ENCODE data around the gene FBXO42. TPM values are rescaled to one million over a fixed set of nuclear protein-coding genes. Genes with fewer than 3 reads are reported as not detected.

The FBXO42 gene
- total RNA-seq, 1 donor from 2014 or later = 16.1 TPM

DNA sequence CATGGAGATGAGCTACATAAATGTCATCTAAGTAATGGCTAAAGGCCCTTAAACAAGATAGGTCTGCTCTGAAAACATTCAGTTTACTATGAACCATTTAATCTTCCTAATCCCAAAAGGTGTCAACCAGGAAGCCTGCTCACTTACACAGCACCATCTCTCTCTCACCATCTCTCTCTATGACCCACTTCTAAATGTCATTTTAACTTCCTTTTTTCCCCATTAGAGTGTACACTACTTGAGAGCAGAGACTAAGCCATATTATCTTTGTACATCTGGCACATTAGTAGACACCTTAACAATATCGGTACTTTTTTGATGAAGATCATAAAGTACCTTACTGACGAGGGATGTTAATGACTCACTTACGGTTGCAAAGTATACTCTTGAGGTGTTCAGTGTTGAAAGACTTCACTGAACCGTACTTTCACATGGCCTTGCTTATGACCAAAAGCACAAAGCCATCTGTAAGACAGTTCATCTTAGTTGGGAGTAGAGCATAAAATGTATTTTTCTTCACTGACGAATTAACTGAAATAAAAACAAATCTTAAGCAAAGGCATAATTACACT is 25.4 kb downstream of the FBXO42 start:
- DNase-seq (ENCODE audit: low spot score) = no peak

DNA sequence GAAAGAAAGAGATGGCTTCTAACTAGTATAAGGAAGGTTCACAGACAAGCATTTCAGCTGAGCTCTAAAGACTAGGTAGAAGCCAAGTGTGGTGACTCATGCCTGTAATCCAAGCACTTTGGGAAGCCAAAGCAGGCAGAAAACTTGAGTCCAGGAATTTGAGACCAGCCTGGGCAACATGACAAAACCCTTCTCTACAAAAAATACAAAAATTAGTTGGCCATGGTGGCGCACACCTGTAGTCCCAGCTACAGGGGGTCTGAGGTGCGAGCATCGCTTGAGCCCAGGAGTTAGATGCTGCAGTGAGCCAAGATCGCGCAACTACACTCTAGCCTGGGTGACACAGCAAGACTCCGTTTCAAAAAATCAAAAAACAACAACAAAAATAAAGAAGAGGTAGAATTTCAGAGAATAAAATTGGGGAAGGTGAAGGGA is 27.8 kb downstream of the FBXO42 start:
- DNase-seq (ENCODE audit: low spot score) = no peak

DNA sequence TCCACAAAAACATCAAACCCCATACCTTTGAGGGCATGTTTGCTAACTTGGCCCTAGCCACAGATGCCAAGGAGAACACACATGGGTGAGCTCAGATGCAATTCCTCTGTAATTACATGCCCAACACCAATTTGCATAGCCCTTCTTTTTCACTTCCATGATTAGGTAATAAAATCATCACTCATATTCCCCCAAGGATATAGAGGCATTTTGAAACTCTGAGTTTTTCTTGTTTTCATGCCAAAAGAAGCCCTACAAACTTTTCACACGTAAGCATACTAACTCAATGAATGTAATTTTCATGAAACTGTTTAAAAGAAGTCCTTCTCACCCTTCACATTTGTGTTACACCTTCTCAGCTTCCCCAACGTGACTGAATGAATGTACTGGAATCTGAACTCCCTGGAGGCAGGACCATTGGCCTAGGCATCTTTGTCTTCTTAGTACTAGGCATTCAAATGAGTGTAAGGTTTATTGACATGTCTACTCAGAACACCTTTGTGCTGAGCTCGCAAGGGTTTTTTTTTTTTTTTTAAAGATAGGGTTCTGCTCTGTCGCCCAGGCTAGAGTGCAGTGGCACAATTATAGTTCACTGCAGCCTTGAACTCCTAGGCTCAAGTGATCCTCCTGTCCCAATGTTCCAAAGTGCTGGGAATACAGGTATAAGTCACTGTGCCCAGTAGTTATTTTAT is 31.0 kb downstream of the FBXO42 start:
- no peak for DNase-seq (ENCODE audit: low spot score)

DNA sequence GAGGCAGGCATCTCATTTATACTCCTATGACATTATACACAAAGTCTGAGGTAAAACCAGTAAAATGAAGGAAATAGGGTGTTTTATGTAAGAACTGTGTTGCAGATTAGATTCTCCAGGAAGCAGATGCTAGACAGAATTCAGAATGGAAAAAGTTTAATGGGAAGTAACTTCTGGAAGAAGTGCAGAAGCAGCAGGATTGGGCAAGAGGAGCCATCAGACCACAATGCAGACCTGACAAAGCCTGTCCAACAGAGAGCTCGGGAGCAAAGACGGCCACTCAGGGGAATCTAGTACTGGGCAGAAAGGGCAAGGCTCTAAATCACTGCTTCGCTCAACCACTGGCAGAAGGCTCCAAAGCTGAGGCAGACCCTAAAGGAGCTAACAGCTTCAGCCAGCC is 33.7 kb downstream of the FBXO42 start:
- DNase-seq (ENCODE audit: low spot score) = no peak

DNA sequence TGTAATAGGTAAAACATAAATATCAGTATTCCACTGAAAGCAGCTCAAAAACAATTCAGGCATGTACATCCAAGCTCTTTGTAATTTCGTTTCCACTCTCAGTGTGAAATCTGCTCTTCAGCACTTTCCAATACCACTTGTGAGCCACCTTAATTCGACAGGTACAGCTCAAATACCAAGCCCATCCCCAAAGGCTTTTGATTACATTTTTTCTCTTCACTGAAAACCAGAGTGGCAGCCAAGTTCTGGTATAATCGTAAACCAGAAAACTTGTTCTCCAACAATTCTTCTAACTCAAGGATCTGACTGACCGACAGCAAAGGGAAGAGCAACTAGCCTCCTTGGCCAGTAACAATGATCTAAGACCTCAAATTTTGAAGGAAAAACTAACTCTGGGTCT is 36.8 kb downstream of the FBXO42 start:
- DNase-seq (ENCODE audit: low spot score) = no peak

DNA sequence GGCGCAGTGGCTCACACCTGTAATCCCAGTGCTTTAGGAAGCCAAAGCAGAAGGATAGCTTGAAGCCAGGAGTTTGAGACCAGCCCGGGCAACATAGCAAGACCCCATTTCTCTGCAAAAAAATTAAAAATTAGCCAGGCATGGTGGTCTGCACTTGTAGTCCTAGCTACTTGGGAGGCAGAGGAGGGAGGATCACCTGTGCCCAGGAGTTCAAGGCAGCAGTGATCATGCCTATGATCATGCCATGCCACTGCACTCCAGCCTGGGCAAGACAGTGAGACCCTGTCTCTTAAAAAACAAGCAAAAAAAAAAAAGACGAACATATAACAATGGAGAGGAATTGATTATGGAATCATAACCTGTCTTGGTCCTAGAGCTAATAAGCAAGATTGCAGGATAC is 45.1 kb downstream of the FBXO42 start:
- no peak for DNase-seq (ENCODE audit: low spot score)

DNA sequence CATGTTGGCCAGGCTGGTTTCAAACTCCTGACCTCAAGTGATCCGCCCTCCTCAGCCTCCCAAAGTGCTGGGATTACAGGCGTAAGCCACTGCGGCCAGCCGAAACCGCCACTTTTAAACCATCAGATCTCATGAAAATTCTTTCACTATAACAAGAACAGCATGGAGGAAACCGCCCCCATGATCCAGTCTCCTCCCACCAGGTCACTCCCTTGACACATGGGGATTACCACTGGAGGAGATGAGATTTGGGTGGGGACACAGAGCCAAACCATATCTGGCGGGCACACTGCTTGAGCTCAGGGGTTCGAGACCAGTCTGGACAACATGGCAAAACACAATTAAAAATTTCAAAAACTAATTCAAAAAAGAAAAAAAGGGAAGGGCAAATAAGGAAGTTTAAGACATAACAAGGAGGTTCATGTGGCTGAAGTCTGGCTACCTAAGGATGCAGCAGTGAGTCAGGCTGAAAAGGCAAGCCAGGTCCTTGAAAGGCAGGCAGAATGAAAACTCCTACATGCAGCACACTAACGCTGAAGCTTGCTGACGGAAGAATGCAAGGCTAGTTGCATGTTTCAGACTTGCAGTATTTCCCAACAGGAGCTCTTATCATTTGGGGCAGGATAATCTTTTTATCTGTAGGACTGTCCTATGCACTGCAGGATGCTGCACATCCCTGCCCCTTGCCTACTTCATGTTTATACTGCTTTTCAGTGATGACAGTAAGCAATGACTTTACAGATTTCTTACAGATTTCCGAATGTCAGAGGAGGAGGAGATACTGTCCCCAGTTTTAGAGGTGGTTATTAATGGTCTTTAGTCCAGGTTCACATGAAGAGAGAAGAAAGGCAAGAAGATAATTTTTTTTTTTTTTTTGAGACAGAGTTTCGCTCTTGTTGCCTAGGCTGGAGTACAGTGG is 49.3 kb downstream of the FBXO42 start:
- DNase-seq (ENCODE audit: low spot score) = no peak

DNA sequence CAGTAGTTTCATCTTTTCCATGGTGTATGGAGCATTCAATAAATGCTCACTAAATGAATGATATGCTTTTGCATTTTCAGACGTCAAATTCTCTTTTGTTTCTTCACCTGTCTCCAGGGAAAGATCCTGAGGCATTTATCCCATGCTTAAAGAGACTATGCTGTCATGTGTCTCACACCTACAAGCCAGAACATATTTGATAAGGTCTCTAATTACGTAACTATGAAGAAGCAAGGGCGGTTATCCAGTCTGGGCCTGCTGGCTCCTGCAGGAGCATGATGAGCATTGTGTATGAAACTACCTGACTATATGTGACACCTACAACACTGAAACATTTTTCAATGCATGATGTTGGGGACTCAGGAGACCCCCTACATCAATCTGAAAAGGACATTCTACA is 51.8 kb downstream of the FBXO42 start:
- DNase-seq (ENCODE audit: low spot score) = no peak

DNA sequence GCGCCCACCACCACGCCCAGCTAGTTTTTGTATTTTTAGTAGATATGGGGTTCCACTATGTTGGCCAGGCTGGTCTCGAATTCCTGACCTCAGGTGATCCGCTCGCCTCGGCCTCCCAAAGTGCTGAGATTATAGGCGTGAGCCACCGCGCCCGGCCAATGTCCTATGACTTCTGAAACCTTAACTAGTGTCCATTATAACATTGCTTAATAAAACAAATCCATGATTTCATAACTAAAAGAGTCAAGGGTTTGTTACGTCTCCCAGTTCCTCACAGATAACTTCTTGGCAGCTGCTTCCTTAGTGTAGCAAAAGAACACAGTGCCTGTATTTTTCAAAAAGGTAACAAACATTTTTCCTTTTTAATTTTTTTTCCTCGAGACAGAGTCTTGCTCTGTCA is 53.6 kb downstream of the FBXO42 start:
- DNase-seq (ENCODE audit: low spot score) = no peak

DNA sequence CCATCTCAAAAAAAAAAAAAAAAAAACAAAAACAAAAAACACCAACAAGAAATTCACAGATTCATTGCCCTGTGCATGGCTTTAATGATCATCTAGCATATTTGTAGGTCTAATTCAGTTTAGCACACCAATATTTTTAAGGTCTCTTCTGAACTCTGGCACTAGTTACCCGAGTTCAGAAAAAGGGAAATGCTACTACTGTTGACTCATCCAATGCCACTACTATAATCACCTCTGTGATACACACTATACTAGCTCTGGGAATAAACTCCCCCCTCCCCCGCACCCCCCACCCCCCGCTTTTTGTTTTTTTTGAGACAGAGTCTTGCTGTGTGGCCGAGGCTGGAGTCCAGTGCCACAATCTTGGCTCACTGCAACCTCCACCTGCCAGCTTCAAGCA is 55.6 kb downstream of the FBXO42 start:
- DNase-seq (ENCODE audit: low spot score) = no peak

DNA sequence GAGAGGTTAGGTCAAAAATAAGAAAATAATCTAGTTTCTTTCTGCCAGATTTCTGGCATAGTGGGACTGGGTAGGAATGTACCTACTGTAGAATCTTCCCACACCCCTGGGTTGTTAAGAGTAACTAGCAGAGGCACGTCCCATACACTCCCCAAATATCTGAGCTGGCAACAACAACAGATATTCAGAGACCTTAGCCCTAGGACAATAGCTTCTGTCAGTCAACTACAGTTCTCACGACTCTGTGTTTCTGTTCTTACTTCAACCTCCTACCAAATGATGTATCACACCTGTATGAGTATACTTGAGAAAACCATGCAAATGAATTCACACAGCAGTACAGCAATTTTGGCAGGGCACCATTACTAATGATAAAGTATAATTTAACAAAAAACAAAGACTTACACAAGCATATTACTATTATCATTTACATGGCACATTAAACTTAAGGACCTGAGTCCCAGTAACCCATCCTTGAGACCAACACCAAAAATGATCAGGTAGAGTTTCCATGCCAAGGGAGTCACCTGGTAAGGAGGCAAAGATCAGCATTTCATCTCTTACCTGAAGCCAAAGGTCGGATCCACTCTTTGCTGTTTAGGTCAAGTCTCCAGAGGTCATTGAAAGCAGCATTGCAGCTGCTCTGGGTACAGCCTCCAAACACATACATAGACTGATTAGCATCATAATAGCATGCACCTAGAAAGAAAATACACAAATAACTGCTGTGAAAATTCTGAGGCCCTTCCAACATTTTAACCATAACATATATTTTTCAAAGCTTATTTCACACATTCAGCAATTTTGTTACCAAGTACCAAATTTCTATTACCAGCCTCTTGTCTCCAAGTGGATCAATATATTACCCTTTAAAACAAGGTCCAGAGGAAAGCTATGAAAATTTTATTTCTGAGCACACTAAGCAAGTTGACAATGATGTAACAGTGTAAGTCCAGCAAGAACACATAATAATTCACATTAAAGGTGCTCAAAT is 57.8 kb downstream of the FBXO42 start:
- DNase-seq (ENCODE audit: low spot score) = no peak

DNA sequence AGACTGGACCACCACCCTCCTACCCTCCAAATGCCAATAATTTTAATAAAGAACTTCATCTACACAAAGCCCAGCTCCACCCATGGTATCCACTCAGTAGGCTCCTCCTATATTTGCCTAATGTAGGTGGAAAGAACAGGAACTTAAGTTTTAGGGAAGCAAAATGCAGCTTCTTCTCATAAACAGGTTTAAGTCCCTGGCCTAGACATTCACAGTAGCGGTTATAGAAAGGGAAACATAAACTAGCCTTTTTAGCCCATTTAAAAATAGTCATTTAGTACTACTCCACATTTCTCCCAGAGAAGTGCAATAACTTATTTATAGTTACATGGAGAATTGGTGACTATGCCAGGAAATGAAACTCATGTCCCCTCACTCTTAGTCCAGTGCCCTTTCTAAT is 58.7 kb downstream of the FBXO42 start:
- DNase-seq (ENCODE audit: low spot score) = no peak

DNA sequence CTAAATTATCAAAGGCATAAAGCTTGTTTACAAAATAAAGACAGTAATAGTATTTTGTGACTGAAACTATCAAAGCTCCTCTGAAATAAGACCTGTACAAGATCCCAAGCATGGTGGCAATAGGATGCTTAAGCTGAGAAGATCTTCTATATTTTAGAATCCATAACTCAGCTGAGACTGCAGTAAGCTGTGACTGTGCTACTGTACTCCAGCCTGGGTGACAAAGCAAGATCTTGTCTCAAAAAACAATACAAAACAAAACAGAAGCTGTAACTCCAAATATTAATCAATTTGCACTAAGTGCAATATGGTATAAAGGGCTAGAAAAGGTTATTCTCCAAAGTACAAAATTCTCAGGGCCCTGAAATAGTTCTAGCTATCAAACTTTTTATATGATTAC is 59.5 kb downstream of the FBXO42 start:
- DNase-seq (ENCODE audit: low spot score) = no peak

DNA sequence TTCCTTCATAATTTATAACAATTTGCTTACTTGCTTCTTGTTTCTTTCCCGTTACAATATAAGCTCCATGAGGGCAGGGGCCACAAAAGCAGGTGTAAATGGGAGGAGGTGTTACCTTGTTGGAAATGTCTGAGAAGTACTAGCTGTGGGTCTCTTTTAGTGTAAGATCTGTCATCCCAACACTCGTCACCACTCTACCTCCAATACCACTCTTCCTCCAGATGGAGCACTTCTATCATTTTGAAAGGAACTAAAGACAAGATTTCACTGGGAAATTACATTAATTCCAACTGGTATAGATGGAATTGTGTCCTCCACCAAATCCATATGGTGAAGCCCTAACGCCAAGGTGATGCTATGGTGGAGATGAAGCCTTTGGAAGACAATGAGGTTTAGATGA is 62.3 kb downstream of the FBXO42 start:
- no peak for DNase-seq (ENCODE audit: low spot score)

DNA sequence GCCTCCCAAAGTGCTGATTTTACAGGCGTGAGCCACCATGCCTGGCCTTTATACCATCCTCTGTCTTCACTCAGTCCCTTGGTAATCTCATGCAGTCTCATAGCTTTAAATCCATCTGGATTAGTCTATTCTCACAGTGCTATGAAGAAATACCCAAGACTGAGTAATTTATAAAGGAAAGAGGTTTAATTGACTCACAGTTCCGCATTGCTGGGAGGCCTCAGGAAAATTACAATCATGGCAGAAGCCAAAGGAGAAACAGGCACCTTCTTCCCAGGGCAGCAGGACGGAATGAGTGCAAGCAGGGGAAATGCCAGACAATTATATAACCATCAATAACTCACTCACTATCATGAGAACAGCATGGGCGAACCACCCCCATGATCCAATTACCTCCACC is 66.2 kb downstream of the FBXO42 start:
- no peak for DNase-seq (ENCODE audit: low spot score)

DNA sequence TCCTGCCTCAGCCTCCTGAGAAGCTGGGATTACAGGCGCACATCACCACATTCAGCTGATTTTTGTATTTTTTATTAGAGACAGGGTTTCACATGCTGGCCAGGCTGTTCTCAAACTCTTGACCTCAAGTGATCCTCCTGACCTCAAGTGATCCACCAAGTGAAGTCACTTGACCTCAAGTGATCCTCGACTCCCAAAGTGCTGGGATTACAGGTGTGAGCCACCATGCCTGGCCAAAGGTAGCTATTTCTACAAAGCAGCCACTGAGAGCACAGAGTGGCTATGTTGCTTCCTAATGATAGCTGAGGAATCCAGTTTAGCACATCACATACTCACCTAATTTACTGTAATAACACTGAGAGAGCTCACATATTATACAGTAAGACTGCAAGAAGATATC is 70.5 kb downstream of the FBXO42 start:
- no peak for DNase-seq (ENCODE audit: low spot score)

DNA sequence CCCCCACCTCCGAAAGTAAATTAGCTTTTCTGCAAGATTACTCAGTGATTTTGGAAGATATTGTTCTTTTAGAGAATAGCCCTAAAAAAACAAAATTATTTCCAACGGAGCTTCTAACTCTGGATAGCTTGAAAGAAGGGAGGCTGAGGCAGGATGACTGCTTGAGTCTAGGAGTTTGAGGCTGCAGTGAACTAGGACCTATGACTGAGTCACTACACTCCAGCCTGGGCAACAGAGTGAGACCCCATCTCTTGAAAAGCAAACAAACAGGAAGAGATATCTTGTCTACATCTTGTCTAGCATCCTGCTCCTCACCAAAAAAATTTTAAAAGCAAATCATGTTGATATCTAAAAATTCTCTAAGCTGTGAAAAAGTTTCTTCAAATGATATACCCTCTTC is 73.1 kb downstream of the FBXO42 start:
- no peak for DNase-seq (ENCODE audit: low spot score)

DNA sequence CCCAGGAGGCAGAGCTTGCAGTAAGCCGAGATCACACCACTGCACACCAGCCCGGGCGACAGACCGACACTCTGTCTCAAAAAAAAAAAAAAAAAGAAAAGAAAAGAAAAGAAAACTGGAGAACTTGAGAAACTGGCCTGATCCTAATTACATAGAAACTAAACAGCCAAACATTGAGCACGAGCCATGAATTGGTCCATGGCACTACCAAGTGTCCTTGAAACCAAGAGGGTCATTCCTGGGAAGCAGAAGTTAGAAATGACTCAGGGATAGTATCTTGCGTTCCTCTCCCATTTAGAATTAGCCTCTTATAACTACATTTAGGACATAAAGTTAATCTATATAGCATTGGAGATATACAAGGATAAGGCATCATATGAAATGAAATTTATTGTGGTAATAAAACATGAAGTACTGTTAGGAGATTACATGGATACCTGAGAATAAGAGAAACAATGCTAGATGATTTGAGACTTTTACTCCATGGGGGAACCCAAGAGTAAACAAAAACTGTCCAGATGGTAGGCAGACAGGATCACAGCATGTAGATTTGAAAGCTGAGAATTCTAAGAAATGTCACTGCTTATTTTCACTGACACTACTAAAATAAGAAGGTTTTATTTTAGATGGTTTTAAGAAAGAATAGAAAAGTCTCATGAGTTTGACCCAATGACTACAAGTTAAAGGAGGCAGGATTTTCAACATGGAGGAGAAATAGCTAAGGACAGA is 75.8 kb downstream of the FBXO42 start:
- DNase-seq (ENCODE audit: low spot score) = no peak

DNA sequence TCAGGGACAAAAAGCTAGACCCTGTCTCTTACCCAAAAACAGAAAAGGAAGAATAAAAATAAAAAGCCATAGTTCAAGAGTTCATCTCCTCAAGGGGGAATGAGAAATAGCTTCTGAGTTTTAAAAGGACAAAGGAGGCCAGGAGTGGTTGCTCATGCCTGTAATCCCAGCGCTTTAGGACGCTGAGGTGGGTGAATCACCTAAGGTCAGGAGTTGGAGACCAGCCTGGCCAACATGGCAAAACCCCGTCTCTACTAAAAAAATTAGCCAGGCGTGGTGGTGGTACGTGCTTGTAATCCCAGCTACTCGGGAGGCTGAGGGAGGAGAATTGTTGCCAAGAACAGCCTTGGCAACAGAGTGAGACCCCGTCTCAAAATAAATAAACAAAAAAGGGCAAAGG is 76.7 kb downstream of the FBXO42 start:
- DNase-seq (ENCODE audit: low spot score) = no peak

DNA sequence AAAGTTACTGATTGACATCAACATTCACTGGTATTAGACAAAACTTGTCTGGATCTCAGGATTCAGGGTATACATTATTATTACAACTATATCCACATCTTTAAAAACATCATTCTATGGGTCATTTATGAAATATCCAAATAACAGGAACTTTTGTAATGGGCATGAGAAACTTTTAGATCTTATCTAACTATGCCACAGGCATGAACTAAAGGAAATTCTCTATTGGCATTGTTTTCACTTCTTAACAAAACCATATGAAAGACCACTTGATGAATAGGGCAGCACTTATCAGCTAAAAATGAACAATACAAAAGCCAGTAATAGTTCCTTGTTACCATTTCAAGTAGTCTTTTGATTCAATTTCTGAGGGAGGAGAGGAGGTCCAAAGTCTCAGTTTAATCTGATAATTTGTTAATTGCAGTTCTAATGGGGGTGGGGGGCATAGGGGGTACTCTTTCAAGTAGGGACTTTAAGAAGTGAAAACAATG is 84.5 kb downstream of the FBXO42 start:
- no peak for DNase-seq (ENCODE audit: low spot score)

Data from mesenteric fat pad (tissue), 1 donor.